ENCODE measurements around the gene STK4. TPM values are rescaled to one million over a fixed set of nuclear protein-coding genes. Genes with fewer than 3 reads are reported as not detected.

The STK4 gene
- total and polyA plus RNA-seq, 2 of the 4 experiments (the other 2 are of a cell fraction): 10.2 to 22.2 TPM

GRCh38 chr20:45117581-45117980 lies 151.3 kb downstream of the STK4 start:
- no TSS peak for BruUV-seq (replicated peaks)
- in situ Hi-C loops (cut with MboI; ENCODE audit: low sequenced_read_pairs): loop anchor here (25.0 kb wide), 1 partner anchor 170 kb away; no protein-coding TSS in a partner anchor
- no peak overlapping the region for H4K91ac ChIP-seq (ENCODE audit: insufficient read depth, low read depth, low read length)
- H4K20me1 ChIP-seq (ENCODE audit: insufficient read depth, low read length): no peaks in the 10 kb centered on the region
- no peak overlapping the region for H3K14ac ChIP-seq (replicated peaks; ENCODE audit: low read depth, low read length)
- H3K36me3 ChIP-seq (ENCODE audit: control insufficient read depth, insufficient read depth, low read length): no peaks in the 10 kb centered on the region
- no peak overlapping the region for H3K4ac ChIP-seq (ENCODE audit: low read depth, low read length)
- H3K27me3 ChIP-seq (ENCODE audit: control insufficient read depth, insufficient read depth, low read length): peaks cover 36% of the 10 kb centered on the region
- ATAC-seq (ENCODE audit: low read depth): no peak
- H2BK5ac ChIP-seq (ENCODE audit: low read depth, low read length, poor library complexity, severe bottlenecking): no peak overlapping the region
- H3K18ac ChIP-seq (ENCODE audit: low read depth, low read length): no peak overlapping the region
- no peaks in the 10 kb centered on the region for H3K79me1 ChIP-seq (ENCODE audit: low read depth in 1 of 2, low read length in 2 of 2)
- H2BK120ac ChIP-seq (ENCODE audit: low read depth, low read length): no peak overlapping the region
- ChIA-PET CTCF (interaction anchor here (0.6 to 1.0 kb wide), 2 partner anchors 12 to 73 kb away, joined by 3 read pairs; no protein-coding TSS in a partner anchor), POLR2A (ENCODE audit: unreplicated experiment) (no interaction called here)
- H3K4me2 ChIP-seq (ENCODE audit: low read depth, low read length): no peak overlapping the region
- H3K4me1 ChIP-seq (ENCODE audit: control insufficient read depth, insufficient read depth, low read length): no peaks in the 10 kb centered on the region
- no peak overlapping the region for H3K56ac ChIP-seq (ENCODE audit: extremely low read depth, insufficient read depth, low read length)
- H3K23ac ChIP-seq (ENCODE audit: low read depth, low read length): no peak overlapping the region
- H3K9me1 ChIP-seq (ENCODE audit: insufficient read depth, low read length): no peaks in the 10 kb centered on the region
- no peak overlapping the region for H2AFZ ChIP-seq (replicated peaks; ENCODE audit: low read length, poor library complexity)
- H2AK9ac ChIP-seq (replicated peaks; ENCODE audit: low read depth, low read length, poor library complexity): no peak overlapping the region
- no peak overlapping the region for H2BK20ac ChIP-seq (ENCODE audit: low read depth, low read length)
- no peak overlapping the region for H4K8ac ChIP-seq (ENCODE audit: low read depth in 2 of 2, low read length in 2 of 2)
- WGBS, 2 experiments (ENCODE audit: extremely low coverage in 2 of 2, insufficient read length in 1 of 2): 60% methylated on average over 2 of the region's 4 CpGs; no CpG with 5 or more reads in 1 of the 2 experiments
- H3K9ac ChIP-seq (ENCODE audit: low read depth, low read length): no peak overlapping the region
- H2BK15ac ChIP-seq (ENCODE audit: low read depth, low read length): no peak overlapping the region
- H3K27ac ChIP-seq (ENCODE audit: insufficient read depth, low read length): no peak overlapping the region
- no peak overlapping the region for H2AK5ac ChIP-seq (ENCODE audit: low read depth, low read length)
- no peak overlapping the region for H4K5ac ChIP-seq (ENCODE audit: low read depth, low read length)
- dilution Hi-C loops (cut with HindIII; ENCODE audit: low sequenced_read_pairs, unreplicated experiment): no loop called here
- TF ChIP-seq NFE2L2 (IDR thresholded peaks at IDR 0.05; ENCODE audit: low read depth, low read length) (no peak), CTCF (conservative IDR thresholded peaks at IDR 0.05; ENCODE audit: low read depth, low read length) (no peak), CHD1 (IDR thresholded peaks at IDR 0.05; ENCODE audit: low read depth, low read length) (no peak), MAFK (IDR thresholded peaks at IDR 0.05; ENCODE audit: low read depth, low read length) (no peak)
- no peak overlapping the region for H3K4me3 ChIP-seq (ENCODE audit: insufficient read depth, low read depth, low read length)
- intact Hi-C loops (cut with micrococcal nuclease): no loop called here
- no peak for DNase-seq
- H3K9me3 ChIP-seq (ENCODE audit: control insufficient read depth, insufficient read depth, low read length): no peaks in the 10 kb centered on the region
